H54 (cell line): ENCODE data around the gene SLIT3.

Experiments
- DNase-seq: peaks from one replicate; pipeline ENCODE4 v3.0.0; 2011; ENCODE audit warnings: low spot score, mixed read lengths; ENCODE audit not compliant: insufficient read length
- FAIRE-seq: peaks from 3 replicates; lab custom pipeline; 2011; peaks lifted over from hg19 to GRCh38; lab: Jason Lieb, UNC
- POLR2A ChIP-seq: IDR thresholded peaks from 2 replicates; pipeline ENCODE4 v1.6.1; 2011; ENCODE audit warnings: low read depth, mild to moderate bottlenecking, low read length

The SLIT3 gene

GRCh38 chr5:169013208-169013728 lies 287.7 kb downstream of the SLIT3 start:
- no peak for TF ChIP-seq POLR2A
- FAIRE-seq = no peak
- DNase-seq = no peak

- FAIRE-seq (no peak), DNase-seq (no peak)
- no peak for TF ChIP-seq POLR2A
These were observed 288.5 kb downstream of the SLIT3 start for GRCh38 chr5:169012450-169012849.

GRCh38 chr5:169011451-169011850 lies 289.5 kb downstream of the SLIT3 start:
- no peak for FAIRE-seq
- no peak for TF ChIP-seq POLR2A

GRCh38 chr5:169011009-169011408 lies 289.9 kb downstream of the SLIT3 start:
- TF ChIP-seq POLR2A = no peak
- FAIRE-seq (no peak), DNase-seq (no peak)

More at GRCh38 chr5:169011451-169011850, 289.5 kb downstream of the SLIT3 start:
- DNase-seq = no peak

- DNase-seq (no peak), FAIRE-seq (no peak)
- TF ChIP-seq POLR2A = no peak
These were observed 291.8 kb downstream of the SLIT3 start for GRCh38 chr5:169009123-169009522.

GRCh38 chr5:169006842-169007790 lies 293.8 kb downstream of the SLIT3 start:
- no peak for FAIRE-seq
- no peak for TF ChIP-seq POLR2A
- no peak for DNase-seq

GRCh38 chr5:169004551-169004950 lies 296.4 kb downstream of the SLIT3 start:
- DNase-seq = no peak
- TF ChIP-seq POLR2A = no peak
- FAIRE-seq = no peak

GRCh38 chr5:169003721-169004541 lies 297.0 kb downstream of the SLIT3 start:
- no peak for DNase-seq
- FAIRE-seq = no peak
- TF ChIP-seq POLR2A = no peak

- no peak for FAIRE-seq
These were observed 297.9 kb downstream of the SLIT3 start for GRCh38 chr5:169002953-169003555.

GRCh38 chr5:169001394-169001793 lies 299.5 kb downstream of the SLIT3 start:
- DNase-seq (no peak), FAIRE-seq (no peak)
- TF ChIP-seq POLR2A = no peak

More at GRCh38 chr5:169002953-169003555, 297.9 kb downstream of the SLIT3 start:
- TF ChIP-seq POLR2A = no peak
- no peak for DNase-seq

- TF ChIP-seq POLR2A = no peak
- FAIRE-seq (no peak), DNase-seq (no peak)
These were observed 305.9 kb downstream of the SLIT3 start for GRCh38 chr5:168995024-168995423.

GRCh38 chr5:168992687-168993086 lies 308.3 kb downstream of the SLIT3 start:
- DNase-seq (no peak), FAIRE-seq (no peak)
- no peak for TF ChIP-seq POLR2A

GRCh38 chr5:168992016-168992415 lies 308.9 kb downstream of the SLIT3 start:
- no peak for DNase-seq
- TF ChIP-seq POLR2A = no peak
- no peak for FAIRE-seq
